GM18951 (cell line): ENCODE measurements around the gene USP25.

ENCODE experiments used
- POLR2A ChIP-seq: IDR thresholded peaks from 4 replicates; pipeline ENCODE4 v1.6.1; 2011; ENCODE audit warnings: mild to moderate bottlenecking; ENCODE audit not compliant: insufficient read length, insufficient read depth; ENCODE audit errors: extremely low read depth
- in situ Hi-C: fragments of 300-500 bp; cut with MboI; formaldehyde crosslinking; loops from one replicate; pipeline ENCODE4 v1.12.0; 2022; ENCODE audit warnings: low sequenced_read_pairs, mixed read lengths, inconsistent platforms; ENCODE audit not compliant: unreplicated experiment

The USP25 gene

GRCh38 chr21:15743593-15743992 lies 13.8 kb downstream of the USP25 start:
- in situ Hi-C loops, result no loop called here
- no peak for TF ChIP-seq POLR2A

- in situ Hi-C loops, result no loop called here
- TF ChIP-seq POLR2A, result no peak
Measured at GRCh38 chr21:15744926-15745325, 15.1 kb downstream of the USP25 start.

- TF ChIP-seq POLR2A, result no peak
- in situ Hi-C loops, result no loop called here
Measured at GRCh38 chr21:15748586-15748985, 18.8 kb downstream of the USP25 start.

GRCh38 chr21:15749082-15749860 lies 19.5 kb downstream of the USP25 start:
- in situ Hi-C loops, result no loop called here
- TF ChIP-seq POLR2A, result no peak

- in situ Hi-C loops, result no loop called here
- no peak for TF ChIP-seq POLR2A
Measured at GRCh38 chr21:15749861-15750159, 20.0 kb downstream of the USP25 start.

GRCh38 chr21:15751037-15751436 lies 21.3 kb downstream of the USP25 start:
- in situ Hi-C loops, result no loop called here
- no peak for TF ChIP-seq POLR2A

- in situ Hi-C loops, result no loop called here
- TF ChIP-seq POLR2A, result no peak
Measured at GRCh38 chr21:15751546-15751945, 21.8 kb downstream of the USP25 start.

- in situ Hi-C loops, result no loop called here
- no peak for TF ChIP-seq POLR2A
Measured at GRCh38 chr21:15752763-15753407, 23.1 kb downstream of the USP25 start.

GRCh38 chr21:15753741-15754140 lies 24.0 kb downstream of the USP25 start:
- TF ChIP-seq POLR2A, result no peak
- in situ Hi-C loops, result no loop called here

GRCh38 chr21:15754640-15755039 lies 24.9 kb downstream of the USP25 start:
- TF ChIP-seq POLR2A, result no peak
- in situ Hi-C loops, result no loop called here

GRCh38 chr21:15755125-15755524 lies 25.3 kb downstream of the USP25 start:
- no peak for TF ChIP-seq POLR2A
- in situ Hi-C loops, result no loop called here

GRCh38 chr21:15759469-15759868 lies 29.7 kb downstream of the USP25 start:
- in situ Hi-C loops, result no loop called here
- no peak for TF ChIP-seq POLR2A

- no peak for TF ChIP-seq POLR2A
- in situ Hi-C loops, result no loop called here
Measured at GRCh38 chr21:15761507-15762100, 31.8 kb downstream of the USP25 start.

GRCh38 chr21:15763359-15763758 lies 33.6 kb downstream of the USP25 start:
- TF ChIP-seq POLR2A, result no peak
- in situ Hi-C loops, result no loop called here
